GM23338 (cell line): ENCODE results near the gene EHBP1L1. TPM values are rescaled to one million over a fixed set of nuclear protein-coding genes. Genes with fewer than 3 reads are reported as not detected.

Source experiments
- ATAC-seq: fragments of 200-7000 bp; cut with Tn5 transposase; 3 replicates; pipeline ENCODE4 v1.9.1; 2020
- DNase-seq: peaks from one replicate; pipeline ENCODE4 v3.0.0-alpha.2; 2015; ENCODE audit warnings: low spot score
- H2AFZ ChIP-seq: fragments of 200-600 bp; sonication (generic); 2 replicates; pipeline ENCODE4 v1.8.0; 2016; ENCODE audit warnings: antibody characterized with exemption, mild to moderate bottlenecking, moderate library complexity
- H3F3A ChIP-seq: fragments of 200-600 bp; sonication (generic); replicated peaks from 2 replicates; pipeline ENCODE4 v1.8.0; 2017; ENCODE audit warnings: antibody characterized with exemption, mixed run types, low read depth
- H3K27ac ChIP-seq: fragments of 200-600 bp; sonication (generic); 2 replicates; pipeline ENCODE4 v1.6.1; 2016; ENCODE audit warnings: low read depth
- H3K27me3 ChIP-seq: fragments of 200-600 bp; sonication (generic); 2 replicates; pipeline ENCODE4 v1.8.0; 2016; ENCODE audit warnings: mild to moderate bottlenecking, mixed run types, moderate library complexity; ENCODE audit not compliant: insufficient read depth
- H3K36me3 ChIP-seq: fragments of 200-600 bp; sonication (generic); 2 replicates; pipeline ENCODE4 v1.8.0; 2016; ENCODE audit warnings: mild to moderate bottlenecking; ENCODE audit not compliant: insufficient read depth
- H3K4me1 ChIP-seq: fragments of 200-600 bp; sonication (generic); 2 replicates; pipeline ENCODE4 v1.8.0; 2016; ENCODE audit warnings: mild to moderate bottlenecking, moderate library complexity; ENCODE audit not compliant: insufficient read depth
- H3K4me2 ChIP-seq: fragments of 200-600 bp; sonication (generic); 2 replicates; pipeline ENCODE4 v1.7.1; 2017; ENCODE audit warnings: mixed run types
- H3K4me3 ChIP-seq: fragments of 200-600 bp; sonication (generic); 2 replicates; pipeline ENCODE4 v1.6.1; 2016; ENCODE audit warnings: mixed run types
- H3K79me2 ChIP-seq: fragments of 200-600 bp; sonication (generic); replicated peaks from 2 replicates; pipeline ENCODE4 v1.8.0; 2017; ENCODE audit warnings: mild to moderate bottlenecking; ENCODE audit not compliant: insufficient read depth
- H3K9me2 ChIP-seq: fragments of 200-600 bp; sonication (generic); 2 replicates; pipeline ENCODE4 v1.8.0; 2017; ENCODE audit not compliant: insufficient read depth
- H4K20me1 ChIP-seq: fragments of 200-600 bp; sonication (generic); replicated peaks from 2 replicates; pipeline ENCODE4 v1.8.0; 2017; ENCODE audit warnings: mild to moderate bottlenecking; ENCODE audit not compliant: insufficient read depth
- H3K27ac Mint-ChIP-seq: 2 replicates; pipeline ENCODE4 v1.8.0; 2020; ENCODE audit warnings: inconsistent platforms, mild to moderate bottlenecking, moderate library complexity, mixed read lengths
- H3K27me3 Mint-ChIP-seq: 3 replicates; pipeline ENCODE4 v1.8.0; 2022; ENCODE audit warnings: low read depth, mild to moderate bottlenecking, moderate library complexity, mixed read lengths, inconsistent platforms; ENCODE audit not compliant: insufficient read depth, poor library complexity
- H3K36me3 Mint-ChIP-seq: 3 replicates; pipeline ENCODE4 v1.8.0; 2021; ENCODE audit warnings: low read depth, mild to moderate bottlenecking, inconsistent platforms, moderate library complexity, mixed read lengths
- H3K4me1 Mint-ChIP-seq: 3 replicates; pipeline ENCODE4 v1.8.0; 2020; ENCODE audit warnings: mild to moderate bottlenecking, inconsistent platforms, mixed read lengths
- H3K4me3 Mint-ChIP-seq: 3 replicates; pipeline ENCODE4 v1.8.0; 2021; ENCODE audit warnings: moderate library complexity, mild to moderate bottlenecking, inconsistent platforms, mixed read lengths
- H3K9me3 Mint-ChIP-seq: 3 replicates; pipeline ENCODE4 v1.8.0; 2020; ENCODE audit warnings: moderate library complexity, mild to moderate bottlenecking, inconsistent platforms, mixed read lengths
- CREB1 ChIP-seq: fragments of 250-450 bp; sonication (Bioruptor Pico); IDR thresholded peaks from 2 replicates; pipeline ENCODE4 v1.5.0; 2020; ENCODE audit warnings: low read depth, mild to moderate bottlenecking, moderate library complexity
- CTCF ChIP-seq, 2 experiments: fragments of 200-600 bp in 1 of 2; sonication (generic) in 1 of 2; conservative IDR thresholded peaks; 2 replicates each; pipeline versions ENCODE4 v1.5.1 to v1.6.1; 2016 to 2017; ENCODE audit warnings: antibody characterized with exemption in 2 of 2, low read depth in 2 of 2, mild to moderate bottlenecking in 2 of 2, moderate library complexity in 1 of 2
- EZH2 ChIP-seq: fragments of 200-600 bp; sonication (generic); IDR thresholded peaks from one replicate; pipeline ENCODE4 v1.8.0; 2017; ENCODE audit warnings: antibody characterized with exemption, mild to moderate bottlenecking, low read depth; ENCODE audit not compliant: unreplicated experiment
- EZH2phosphoT487 ChIP-seq: fragments of 200-600 bp; sonication (generic); IDR thresholded peaks from one replicate; pipeline ENCODE4 v1.8.1; 2018; ENCODE audit warnings: antibody characterized with exemption; ENCODE audit not compliant: unreplicated experiment
- JUNB ChIP-seq: IDR thresholded peaks from one replicate; pipeline ENCODE4 v1.6.1; 2016; ENCODE audit warnings: antibody characterized with exemption; ENCODE audit not compliant: unreplicated experiment
- NANOG ChIP-seq: IDR thresholded peaks from 2 replicates; pipeline ENCODE4 v1.6.1; 2016; ENCODE audit warnings: antibody characterized with exemption, borderline replicate concordance
- POLR2AphosphoS5 ChIP-seq: IDR thresholded peaks from 2 replicates; pipeline ENCODE4 v1.6.1; 2016; ENCODE audit warnings: antibody characterized with exemption, low read depth
- STAT1 ChIP-seq: IDR thresholded peaks from one replicate; pipeline ENCODE4 v1.6.1; 2016; ENCODE audit warnings: antibody characterized with exemption; ENCODE audit not compliant: unreplicated experiment
- ZNF114 ChIP-seq: fragments of 250-450 bp; sonication (Bioruptor Pico); IDR thresholded peaks from 2 replicates; pipeline ENCODE4 v1.5.0; 2020; ENCODE audit warnings: mild to moderate bottlenecking, moderate library complexity
- ZNF331 ChIP-seq: fragments of 250-450 bp; sonication (Bioruptor Pico); IDR thresholded peaks from 2 replicates; pipeline ENCODE4 v1.5.0; 2020; ENCODE audit warnings: low read depth, mild to moderate bottlenecking, moderate library complexity
- ZNF462 ChIP-seq: fragments of 250-450 bp; sonication (Bioruptor Pico); IDR thresholded peaks from 2 replicates; pipeline ENCODE4 v1.5.0; 2020; ENCODE audit warnings: mild to moderate bottlenecking, moderate library complexity
- polyA plus RNA-seq: library from polyadenylated mRNA; unstranded; fragments of >200 nt; fragmentation: Nextera tagmentation; extraction: Ambion mirVana; gene quantifications from 2 replicates; pipeline ENCODE4 v1.2.1, GENCODE V29; 2016
- total RNA-seq: library from RNA; depleted of rRNA; stranded (reverse); fragments of >200 nt; shearing (Covaris generic); gene quantifications from 2 replicates; pipeline ENCODE4 v1.2.3, GENCODE V29; 2014
- TF ChIP-seq, protein P1 (sequence below): IDR thresholded peaks from one replicate; pipeline ENCODE4 v1.6.1; 2018; ENCODE audit warnings: antibody characterized with exemption; ENCODE audit not compliant: unreplicated experiment
- TF ChIP-seq, protein P2 (sequence below): IDR thresholded peaks from 2 replicates; pipeline ENCODE4 v1.6.1; 2016; ENCODE audit warnings: antibody characterized with exemption

EHBP1L1 gene
- total and polyA plus RNA-seq, 2 experiments from 2014 or later: 2.9 to 10.9 TPM

- H3K4me3 Mint-ChIP-seq: no peak overlapping the region
- H3K36me3 Mint-ChIP-seq: peaks cover 35% of the 10 kb centered on the region
- Histone ChIP-seq H3K79me2 (peaks cover 17% of the 10 kb centered on the region), H3K4me3 (no peak overlapping the region), H3K4me2 (no peak overlapping the region), H4K20me1 (peaks cover 14% of the 10 kb centered on the region), H3K27me3 (no peaks in the 10 kb centered on the region), H2AFZ (no peak overlapping the region), H3F3A (peaks cover 3% of the 10 kb centered on the region; the same call in 1 of the 2 replicates), H3K9me2 (no peaks in the 10 kb centered on the region), H3K4me1 (peaks cover 6% of the 10 kb centered on the region; the same call in 1 of the 2 replicates), H3K27ac (no peak overlapping the region), H3K36me3 (no peaks in the 10 kb centered on the region; the same call in 1 of the 2 replicates)
- no peaks in the 10 kb centered on the region; the same call in 2 of the 3 replicates for H3K9me3 Mint-ChIP-seq
- no peak for DNase-seq
- H3K4me1 Mint-ChIP-seq: peaks cover 8% of the 10 kb centered on the region
- no peak overlapping the region for H3K27ac Mint-ChIP-seq
- H3K27me3 Mint-ChIP-seq: peaks cover 18% of the 10 kb centered on the region
- TF ChIP-seq NANOG: no peak
- no peak for TF ChIP-seq CTCF (conservative IDR thresholded peaks at IDR 0.05; ENCODE audit: low read depth in 2 of 2)
- TF ChIP-seq ZNF114 (CRISPR knock-in tag): no peak
- TF ChIP-seq, protein P1, sequence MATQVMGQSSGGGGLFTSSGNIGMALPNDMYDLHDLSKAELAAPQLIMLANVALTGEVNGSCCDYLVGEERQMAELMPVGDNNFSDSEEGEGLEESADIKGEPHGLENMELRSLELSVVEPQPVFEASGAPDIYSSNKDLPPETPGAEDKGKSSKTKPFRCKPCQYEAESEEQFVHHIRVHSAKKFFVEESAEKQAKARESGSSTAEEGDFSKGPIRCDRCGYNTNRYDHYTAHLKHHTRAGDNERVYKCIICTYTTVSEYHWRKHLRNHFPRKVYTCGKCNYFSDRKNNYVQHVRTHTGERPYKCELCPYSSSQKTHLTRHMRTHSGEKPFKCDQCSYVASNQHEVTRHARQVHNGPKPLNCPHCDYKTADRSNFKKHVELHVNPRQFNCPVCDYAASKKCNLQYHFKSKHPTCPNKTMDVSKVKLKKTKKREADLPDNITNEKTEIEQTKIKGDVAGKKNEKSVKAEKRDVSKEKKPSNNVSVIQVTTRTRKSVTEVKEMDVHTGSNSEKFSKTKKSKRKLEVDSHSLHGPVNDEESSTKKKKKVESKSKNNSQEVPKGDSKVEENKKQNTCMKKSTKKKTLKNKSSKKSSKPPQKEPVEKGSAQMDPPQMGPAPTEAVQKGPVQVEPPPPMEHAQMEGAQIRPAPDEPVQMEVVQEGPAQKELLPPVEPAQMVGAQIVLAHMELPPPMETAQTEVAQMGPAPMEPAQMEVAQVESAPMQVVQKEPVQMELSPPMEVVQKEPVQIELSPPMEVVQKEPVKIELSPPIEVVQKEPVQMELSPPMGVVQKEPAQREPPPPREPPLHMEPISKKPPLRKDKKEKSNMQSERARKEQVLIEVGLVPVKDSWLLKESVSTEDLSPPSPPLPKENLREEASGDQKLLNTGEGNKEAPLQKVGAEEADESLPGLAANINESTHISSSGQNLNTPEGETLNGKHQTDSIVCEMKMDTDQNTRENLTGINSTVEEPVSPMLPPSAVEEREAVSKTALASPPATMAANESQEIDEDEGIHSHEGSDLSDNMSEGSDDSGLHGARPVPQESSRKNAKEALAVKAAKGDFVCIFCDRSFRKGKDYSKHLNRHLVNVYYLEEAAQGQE: no peak
- no peak for TF ChIP-seq JUNB
- no peak for TF ChIP-seq STAT1
- TF ChIP-seq ZNF462 (CRISPR knock-in tag): no peak
- TF ChIP-seq, protein P2, sequence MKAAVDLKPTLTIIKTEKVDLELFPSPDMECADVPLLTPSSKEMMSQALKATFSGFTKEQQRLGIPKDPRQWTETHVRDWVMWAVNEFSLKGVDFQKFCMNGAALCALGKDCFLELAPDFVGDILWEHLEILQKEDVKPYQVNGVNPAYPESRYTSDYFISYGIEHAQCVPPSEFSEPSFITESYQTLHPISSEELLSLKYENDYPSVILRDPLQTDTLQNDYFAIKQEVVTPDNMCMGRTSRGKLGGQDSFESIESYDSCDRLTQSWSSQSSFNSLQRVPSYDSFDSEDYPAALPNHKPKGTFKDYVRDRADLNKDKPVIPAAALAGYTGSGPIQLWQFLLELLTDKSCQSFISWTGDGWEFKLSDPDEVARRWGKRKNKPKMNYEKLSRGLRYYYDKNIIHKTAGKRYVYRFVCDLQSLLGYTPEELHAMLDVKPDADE: no peak
- no peak for TF ChIP-seq EZH2
- no peak for TF ChIP-seq ZNF331
- TF ChIP-seq CREB1 (CRISPR knock-in tag): no peak
- TF ChIP-seq POLR2AphosphoS5: no peak
- no peak for TF ChIP-seq EZH2phosphoT487
- no peak for ATAC-seq
These were observed 44.8 kb downstream of the EHBP1L1 start for GRCh38 chr11:65620666-65621065.
